ENCODE results near the gene ILKAP.

ILKAP gene

GRCh38 chr2:238149841-238150572 lies 53.5 kb downstream of the ILKAP start:
- DNase-seq = no peak

- DNase-seq = no peak
Observed at GRCh38 chr2:238148981-238149380, 54.5 kb downstream of the ILKAP start.

- no peak for DNase-seq
Observed at GRCh38 chr2:238146884-238147544, 56.5 kb downstream of the ILKAP start.

GRCh38 chr2:238145851-238146250 lies 57.6 kb downstream of the ILKAP start:
- no peak for DNase-seq

GRCh38 chr2:238145046-238145445 lies 58.4 kb downstream of the ILKAP start:
- no peak for DNase-seq

- DNase-seq = no peak
Observed at GRCh38 chr2:238144262-238144661, 59.2 kb downstream of the ILKAP start.

GRCh38 chr2:238143239-238143951 lies 60.1 kb downstream of the ILKAP start:
- DNase-seq = no peak

- DNase-seq = no peak
Observed at GRCh38 chr2:238142382-238143205, 60.9 kb downstream of the ILKAP start.

GRCh38 chr2:238141541-238142318 lies 61.8 kb downstream of the ILKAP start:
- DNase-seq = no peak

GRCh38 chr2:238140721-238141540 lies 62.6 kb downstream of the ILKAP start:
- DNase-seq = no peak

- DNase-seq = no peak
Observed at GRCh38 chr2:238140040-238140439, 63.5 kb downstream of the ILKAP start.

GRCh38 chr2:238139196-238140039 lies 64.1 kb downstream of the ILKAP start:
- DNase-seq = no peak

- DNase-seq = no peak
Observed at GRCh38 chr2:238138331-238139195, 64.9 kb downstream of the ILKAP start, which contains the start of gene KLHL30. TSS of gene KLHL30 (plus strand) at chr2:238138668. CDS start at chr2:238140755, 2,087 bp downstream.

- no peak for DNase-seq
Observed at GRCh38 chr2:238137885-238138284, 65.6 kb downstream of the ILKAP start.

- no peak for DNase-seq
Observed at GRCh38 chr2:238136820-238137537, 66.5 kb downstream of the ILKAP start.

GRCh38 chr2:238135601-238136150 lies 67.8 kb downstream of the ILKAP start:
- DNase-seq = no peak

- no peak for DNase-seq
Observed at GRCh38 chr2:238134393-238134785, 69.1 kb downstream of the ILKAP start.
